Measurements from ENCODE around the gene BMPR2.
A peak's percentile ranks its signal among the peaks of the same experiment; 100 is the strongest.
"Not testable (repeated sequence)": the region's sequence is repeated elsewhere in the genome, so short reads cannot be mapped to it uniquely, and the experiment has no call there.

BMPR2 gene

DNA sequence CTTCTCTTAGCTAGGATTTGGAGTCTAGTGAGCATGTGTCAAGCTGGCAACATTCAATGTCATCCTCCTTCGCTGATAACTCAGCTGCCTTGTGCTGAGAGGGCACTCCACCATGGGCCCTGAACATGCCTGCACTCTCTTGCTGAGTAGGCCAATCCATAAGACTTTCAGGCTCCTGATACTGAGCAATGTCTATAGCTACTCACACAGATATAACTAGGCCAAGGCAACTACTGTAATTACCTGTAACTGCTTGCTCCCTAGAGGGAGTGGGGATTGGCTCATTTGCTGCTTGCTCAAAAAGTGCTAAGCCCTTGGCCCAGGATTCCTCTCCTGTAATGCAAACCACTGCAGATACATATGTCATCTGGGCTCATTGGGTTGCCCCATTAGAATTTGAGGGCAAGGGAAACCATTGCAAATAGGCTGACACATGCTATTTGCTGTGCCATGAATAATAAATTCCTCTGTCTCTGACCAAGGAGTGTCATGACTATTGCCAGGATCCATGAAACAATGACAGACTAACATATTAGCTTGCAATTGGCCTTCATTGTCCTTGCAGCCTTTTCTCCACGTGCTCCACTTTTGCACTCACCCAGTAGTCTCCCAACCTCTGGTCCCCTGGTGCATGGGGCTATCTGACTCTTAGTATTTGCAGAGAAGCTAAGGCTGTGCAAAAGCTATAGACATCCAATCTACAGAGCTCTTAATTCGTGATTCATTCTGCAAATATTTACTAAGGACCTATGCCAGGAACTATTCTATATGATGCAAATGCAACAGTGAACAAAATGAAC lies 36.9 kb upstream of the BMPR2 start:
- peaks cover 9% of the 10 kb centered on the region for H3K36me3 Mint-ChIP-seq (ENCODE audit: low read depth)
- no peak for DNase-seq

GRCh38 chr2:202344178-202344577 lies 31.9 kb upstream of the BMPR2 start:
- TF ChIP-seq CTCF (IDR thresholded peaks at IDR 0.05), result no peak
- no peaks in the 10 kb centered on the region for H3K4me1 Mint-ChIP-seq
- H3K4me3 Mint-ChIP-seq, result no peak overlapping the region
- peaks cover 9% of the 10 kb centered on the region for H3K36me3 Mint-ChIP-seq (ENCODE audit: low read depth)
- peaks cover 3% of the 10 kb centered on the region for H3K27me3 Mint-ChIP-seq (ENCODE audit: low read depth, poor library complexity)
- no peak overlapping the region for H3K27ac Mint-ChIP-seq
- H3K9me3 Mint-ChIP-seq, result peaks cover 12% of the 10 kb centered on the region
- no peak for DNase-seq

More for the DNA sequence above, 36.9 kb upstream of the BMPR2 start:
- TF ChIP-seq CTCF (IDR thresholded peaks at IDR 0.05), result no peak
- Mint-ChIP-seq H3K27me3 (ENCODE audit: low read depth, poor library complexity) (peaks cover 10% of the 10 kb centered on the region), H3K9me3 (peaks cover 12% of the 10 kb centered on the region), H3K4me3 (no peak overlapping the region), H3K4me1 (peaks cover 5% of the 10 kb centered on the region), H3K27ac (no peak overlapping the region)

DNA sequence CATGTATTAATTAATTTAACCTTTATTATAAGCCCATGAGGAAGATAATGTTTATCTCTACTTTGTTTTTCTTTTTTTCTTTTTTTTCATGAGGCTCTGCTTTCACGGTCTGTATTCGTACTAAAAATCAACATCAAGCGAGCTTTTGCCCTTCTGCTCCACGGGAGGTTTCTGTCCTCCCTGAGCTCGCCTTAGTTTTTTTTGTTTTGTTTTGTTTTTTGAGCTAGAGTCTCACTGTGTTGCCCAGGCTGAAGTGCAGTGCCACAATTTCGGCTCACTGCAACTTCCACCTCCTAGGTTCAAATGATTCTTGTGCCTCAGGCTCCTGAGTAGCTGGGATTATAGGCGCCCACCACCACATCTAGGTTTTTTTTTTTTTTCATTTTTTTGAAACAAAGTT lies 29.9 kb upstream of the BMPR2 start:
- Mint-ChIP-seq H3K36me3 (ENCODE audit: low read depth) (peaks cover 9% of the 10 kb centered on the region), H3K4me1 (no peaks in the 10 kb centered on the region), H3K9me3 (peaks cover 12% of the 10 kb centered on the region), H3K27ac (no peak overlapping the region), H3K4me3 (no peak overlapping the region), H3K27me3 (ENCODE audit: low read depth, poor library complexity) (no peaks in the 10 kb centered on the region)
- no peak for TF ChIP-seq CTCF (IDR thresholded peaks at IDR 0.05)
- DNase-seq, result no peak

DNA sequence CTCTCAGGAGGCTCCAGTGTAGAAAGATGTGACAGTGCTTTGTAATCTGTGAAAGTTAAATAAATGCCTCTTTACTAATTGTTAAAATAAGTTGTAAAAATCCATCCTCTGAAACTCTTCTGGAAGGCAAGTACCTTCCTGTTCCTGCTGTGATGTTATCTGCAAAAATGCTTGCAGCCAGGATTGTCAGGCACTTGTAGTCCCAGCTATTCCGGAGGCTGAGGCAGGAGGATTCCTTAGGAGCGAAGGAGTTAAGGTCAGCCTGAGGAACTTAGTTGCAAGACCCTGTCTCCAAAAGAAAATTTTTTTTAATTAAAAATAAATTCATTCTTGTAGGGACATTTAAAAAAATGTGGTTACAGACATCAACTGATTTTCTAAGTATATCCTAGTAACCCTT lies 22.7 kb upstream of the BMPR2 start:
- no peak for TF ChIP-seq CTCF (IDR thresholded peaks at IDR 0.05)
- Mint-ChIP-seq H3K4me1 (no peaks in the 10 kb centered on the region), H3K9me3 (no peaks in the 10 kb centered on the region), H3K4me3 (no peak overlapping the region), H3K27me3 (ENCODE audit: low read depth, poor library complexity) (no peaks in the 10 kb centered on the region), H3K27ac (no peak overlapping the region), H3K36me3 (ENCODE audit: low read depth) (no peaks in the 10 kb centered on the region)
- no peak for DNase-seq

- Mint-ChIP-seq H3K4me1 (no peaks in the 10 kb centered on the region), H3K4me3 (no peak overlapping the region), H3K27me3 (ENCODE audit: low read depth, poor library complexity) (peaks cover 3% of the 10 kb centered on the region), H3K27ac (peak overlapping the region; percentile 16), H3K36me3 (ENCODE audit: low read depth) (no peaks in the 10 kb centered on the region), H3K9me3 (no peaks in the 10 kb centered on the region)
- no peak for TF ChIP-seq CTCF (IDR thresholded peaks at IDR 0.05)
- DNase-seq, result no peak
These were observed 20.1 kb upstream of the BMPR2 start for GRCh38 chr2:202355993-202356505.

- not testable (repeated sequence) for H3K4me3 Mint-ChIP-seq; H3K36me3 Mint-ChIP-seq (ENCODE audit: low read depth); H3K27ac Mint-ChIP-seq; DNase-seq; H3K9me3 Mint-ChIP-seq; H3K27me3 Mint-ChIP-seq (ENCODE audit: low read depth, poor library complexity); H3K4me1 Mint-ChIP-seq
These were observed 17.2 kb upstream of the BMPR2 start for GRCh38 chr2:202358924-202359323.
